IPS DF 6.9 (cell line): ENCODE measurements around the gene CDH11.

Experiments used
- DNase-seq: peaks from one replicate; pipeline ENCODE4 v3.0.0-alpha.2; 2013; ENCODE audit warnings: low read depth, low spot score
- H3K27ac ChIP-seq: one replicate; pipeline ENCODE4 v1.5.1; 2013; ENCODE audit warnings: low read length, control low read depth
- H3K27me3 ChIP-seq: 2 replicates; pipeline ENCODE4 v1.6.1; 2013; ENCODE audit warnings: mild to moderate bottlenecking, low read length; ENCODE audit not compliant: control insufficient read depth, insufficient read depth
- H3K36me3 ChIP-seq: 2 replicates; pipeline ENCODE4 v1.6.1; 2013; ENCODE audit warnings: low read length; ENCODE audit not compliant: control insufficient read depth, insufficient read depth
- H3K4me1 ChIP-seq: 2 replicates; pipeline ENCODE4 v1.6.1; 2013; ENCODE audit warnings: low read length; ENCODE audit not compliant: control insufficient read depth, insufficient read depth
- H3K4me3 ChIP-seq: 2 replicates; pipeline ENCODE4 v1.5.1; 2013; ENCODE audit warnings: mild to moderate bottlenecking, low read length
- H3K9me3 ChIP-seq: 2 replicates; pipeline ENCODE4 v1.6.1; 2013; ENCODE audit warnings: low read length, inconsistent platforms; ENCODE audit not compliant: control insufficient read depth, insufficient read depth
- WGBS: extraction: QIAGEN DNeasy Blood & Tissue Kit; methylation state at CpG from one replicate; pipeline ENCODE4 v1.1.7; 2013; ENCODE audit warnings: mixed read lengths, missing lambda C conversion rate; ENCODE audit not compliant: insufficient read length, insufficient coverage; 5-methylcytosine and 5-hydroxymethylcytosine counted together

CDH11 gene

GRCh38 chr16:64983963-64984362 is 137.9 kb downstream of the CDH11 start:
- Histone ChIP-seq H3K4me3 (no peak overlapping the region), H3K4me1 (no peaks in the 10 kb centered on the region), H3K9me3 (no peaks in the 10 kb centered on the region), H3K27me3 (no peaks in the 10 kb centered on the region), H3K36me3 (no peaks in the 10 kb centered on the region), H3K27ac (no peak overlapping the region)
- DNase-seq: peak; percentile 35
- WGBS: no CpG with 5 or more reads among the region's 2 CpGs

- DNase-seq: no peak
- H3K36me3 ChIP-seq: no peaks in the 10 kb centered on the region
- WGBS: no CpG with 5 or more reads among the region's 3 CpGs
- no peaks in the 10 kb centered on the region for H3K27me3 ChIP-seq
- no peaks in the 10 kb centered on the region for H3K9me3 ChIP-seq
- no peak overlapping the region for H3K4me3 ChIP-seq
- H3K27ac ChIP-seq: no peak overlapping the region
- H3K4me1 ChIP-seq: no peaks in the 10 kb centered on the region
Measured at GRCh38 chr16:64983231-64983630, 138.6 kb downstream of the CDH11 start.

GRCh38 chr16:64982581-64982980 is 139.3 kb downstream of the CDH11 start:
- no peaks in the 10 kb centered on the region for H3K9me3 ChIP-seq
- H3K27ac ChIP-seq: no peak overlapping the region
- H3K4me3 ChIP-seq: no peak overlapping the region
- no peaks in the 10 kb centered on the region for H3K27me3 ChIP-seq
- no peaks in the 10 kb centered on the region for H3K36me3 ChIP-seq
- no peaks in the 10 kb centered on the region for H3K4me1 ChIP-seq
- no peak for DNase-seq
- WGBS: no CpG with 5 or more reads among the region's 3 CpGs

GRCh38 chr16:64981568-64982281 is 140.1 kb downstream of the CDH11 start:
- Histone ChIP-seq H3K27me3 (no peaks in the 10 kb centered on the region), H3K9me3 (no peaks in the 10 kb centered on the region), H3K27ac (no peak overlapping the region), H3K4me1 (no peaks in the 10 kb centered on the region), H3K36me3 (no peaks in the 10 kb centered on the region), H3K4me3 (no peak overlapping the region)
- no peak for DNase-seq
- no CpG with 5 or more reads among the region's 11 CpGs for WGBS

- no peaks in the 10 kb centered on the region for H3K4me1 ChIP-seq
- no peaks in the 10 kb centered on the region for H3K27me3 ChIP-seq
- H3K9me3 ChIP-seq: no peaks in the 10 kb centered on the region
- no CpG with 5 or more reads among the region's 4 CpGs for WGBS
- no peak overlapping the region for H3K27ac ChIP-seq
- H3K36me3 ChIP-seq: no peaks in the 10 kb centered on the region
- H3K4me3 ChIP-seq: no peak overlapping the region
- no peak for DNase-seq
Measured at GRCh38 chr16:64977206-64977920, 144.5 kb downstream of the CDH11 start.

- Histone ChIP-seq H3K9me3 (no peaks in the 10 kb centered on the region), H3K27me3 (no peaks in the 10 kb centered on the region), H3K4me1 (no peaks in the 10 kb centered on the region), H3K36me3 (no peaks in the 10 kb centered on the region), H3K27ac (no peak overlapping the region), H3K4me3 (no peak overlapping the region)
- no CpG with 5 or more reads among the region's 1 CpG for WGBS
- DNase-seq: no peak
Measured at GRCh38 chr16:64975821-64976220, 146.0 kb downstream of the CDH11 start.

- no CpG with 5 or more reads among the region's 2 CpGs for WGBS
- Histone ChIP-seq H3K4me1 (no peaks in the 10 kb centered on the region), H3K36me3 (no peaks in the 10 kb centered on the region), H3K27ac (no peak overlapping the region), H3K9me3 (no peaks in the 10 kb centered on the region), H3K4me3 (no peak overlapping the region), H3K27me3 (no peaks in the 10 kb centered on the region)
- DNase-seq: no peak
Measured at GRCh38 chr16:64974381-64974780, 147.5 kb downstream of the CDH11 start.

- DNase-seq: no peak
- WGBS: no CpG with 5 or more reads among the region's 2 CpGs
- Histone ChIP-seq H3K4me3 (no peak overlapping the region), H3K27me3 (no peaks in the 10 kb centered on the region), H3K4me1 (no peaks in the 10 kb centered on the region), H3K27ac (no peak overlapping the region), H3K36me3 (no peaks in the 10 kb centered on the region), H3K9me3 (no peaks in the 10 kb centered on the region)
Measured at GRCh38 chr16:64973171-64973570, 148.7 kb downstream of the CDH11 start.

GRCh38 chr16:64971171-64971570 is 150.7 kb downstream of the CDH11 start:
- WGBS: no CpG with 5 or more reads among the region's 4 CpGs
- Histone ChIP-seq H3K4me3 (no peak overlapping the region), H3K36me3 (no peaks in the 10 kb centered on the region), H3K4me1 (no peaks in the 10 kb centered on the region), H3K27ac (no peak overlapping the region), H3K27me3 (no peaks in the 10 kb centered on the region), H3K9me3 (no peaks in the 10 kb centered on the region)
- DNase-seq: no peak

- no CpG with 5 or more reads among the region's 1 CpG for WGBS
- Histone ChIP-seq H3K9me3 (no peaks in the 10 kb centered on the region), H3K4me3 (no peak overlapping the region), H3K27me3 (no peaks in the 10 kb centered on the region), H3K4me1 (no peaks in the 10 kb centered on the region), H3K36me3 (no peaks in the 10 kb centered on the region), H3K27ac (no peak overlapping the region)
- no peak for DNase-seq
Measured at GRCh38 chr16:64969221-64969620, 152.6 kb downstream of the CDH11 start.

GRCh38 chr16:64968539-64968938 is 153.3 kb downstream of the CDH11 start:
- H3K4me1 ChIP-seq: no peaks in the 10 kb centered on the region
- no peaks in the 10 kb centered on the region for H3K36me3 ChIP-seq
- DNase-seq: no peak
- no peak overlapping the region for H3K27ac ChIP-seq
- WGBS: no CpG with 5 or more reads among the region's 6 CpGs
- H3K27me3 ChIP-seq: no peaks in the 10 kb centered on the region
- H3K9me3 ChIP-seq: no peaks in the 10 kb centered on the region
- no peak overlapping the region for H3K4me3 ChIP-seq
